Loucy (cell line): Measurements from ENCODE around the gene GRB10.

ENCODE experiments used
- CTCF ChIP-seq: fragments of 200-600 bp; sonication (generic); conservative IDR thresholded peaks from 2 replicates; pipeline ENCODE4 v1.5.1; 2014; ENCODE audit warnings: mild to moderate bottlenecking, antibody characterized with exemption, low read length
- EZH2phosphoT487 ChIP-seq: fragments of 200-600 bp; IDR thresholded peaks from 2 replicates; pipeline ENCODE4 v1.6.1; 2018; ENCODE audit warnings: antibody characterized with exemption, mild to moderate bottlenecking, moderate library complexity, borderline replicate concordance

- TF ChIP-seq CTCF = no peak
- no peak for TF ChIP-seq EZH2phosphoT487
Observed at GRCh38 chr7:50730446-50731400, 52.0 kb downstream of the GRB10 start.
